ENCODE measurements around the gene COL13A1. TPM values are rescaled to one million over a fixed set of nuclear protein-coding genes. Genes with fewer than 3 reads are reported as not detected.

The COL13A1 gene
- total RNA-seq, 1 experiment from 2014 or later = 3.6 TPM

- Histone ChIP-seq H3K4ac (ENCODE audit: low read depth, low read length) (no peak overlapping the region), H3K23me2 (ENCODE audit: insufficient read length, low read depth, low read length, poor library complexity, severe bottlenecking) (no peaks in the 10 kb centered on the region), H4K8ac (replicated peaks; ENCODE audit: insufficient read length, low read depth, low read length) (no peak overlapping the region), H3K4me2 (ENCODE audit: insufficient read depth, insufficient read length, low read length) (no peak overlapping the region), H2BK12ac (ENCODE audit: insufficient read length, low read depth, low read length) (no peak overlapping the region), H3K14ac (ENCODE audit: insufficient read depth, low read length) (no peak overlapping the region), H2BK5ac (ENCODE audit: insufficient read length, low read length) (no peak overlapping the region), H3K79me2 (ENCODE audit: insufficient read depth, low read length) (no peaks in the 10 kb centered on the region), H3K56ac (ENCODE audit: insufficient read length, low read depth, low read length) (no peak overlapping the region), H3K9ac (ENCODE audit: extremely low read depth, insufficient read length, low read length) (no peak overlapping the region), H3K18ac (ENCODE audit: insufficient read length, low read depth, low read length) (no peak overlapping the region), H3K4me1 (ENCODE audit: insufficient read depth, low read length) (peaks cover 5% of the 10 kb centered on the region), H2BK20ac (ENCODE audit: low read depth, low read length, poor library complexity, severe bottlenecking) (no peak overlapping the region), H3K9me3 (ENCODE audit: control insufficient read depth, low read depth, low read length) (no peaks in the 10 kb centered on the region), H2BK15ac (ENCODE audit: low read depth, low read length) (no peak overlapping the region), H4K91ac (ENCODE audit: insufficient read length, low read depth, low read length) (peak overlapping the region; percentile 16), H4K5ac (ENCODE audit: insufficient read length, low read depth, low read length) (no peak overlapping the region), H3K23ac (ENCODE audit: insufficient read length, low read depth, low read length) (no peak overlapping the region), H3T11ph (ENCODE audit: low read length) (no peak overlapping the region), H3K27me3 (ENCODE audit: insufficient read depth, low read length) (no peaks in the 10 kb centered on the region), H3K27ac (ENCODE audit: insufficient read length, low read depth, low read length) (no peak overlapping the region), H2AK5ac (ENCODE audit: insufficient read length, low read length) (peak overlapping the region; percentile 85), H2BK120ac (ENCODE audit: low read depth, low read length, poor library complexity, severe bottlenecking) (no peak overlapping the region), H3K79me1 (ENCODE audit: insufficient read depth, low read depth, low read length, poor library complexity, severe bottlenecking) (no peaks in the 10 kb centered on the region), H4K20me1 (ENCODE audit: control insufficient read depth, insufficient read depth, insufficient read length) (no peaks in the 10 kb centered on the region), H2AFZ (ENCODE audit: low read length) (no peak overlapping the region)
- TF ChIP-seq CTCF (conservative IDR thresholded peaks at IDR 0.05) = peak; percentile 79
- DNase-seq = peak; percentile 79
- Mint-ChIP-seq H3K4me1 (peaks cover 40 to 47% of the 10 kb centered on the region in 2 experiments), H3K36me3 (ENCODE audit: insufficient read depth in 1 of 3, low read depth in 3 of 3) (peaks cover 0 to 4% (median 0%) of the 10 kb centered on the region in 3 experiments; a peak in 3 of 7 replicates), H3K27me3 (ENCODE audit: low read depth) (peaks cover 8% of the 10 kb centered on the region), H3K4me3 (no peak overlapping the region), H3K27ac (peak overlapping the region; percentile 10 to 68 (median 10); a peak in 4 of 7 replicates), H3K9me3 (no peaks in the 10 kb centered on the region)
- WGBS (ENCODE audit: extremely low coverage, insufficient read length, low lambda C conversion rate) = no CpG with 5 or more reads among the region's 10 CpGs
Measured at GRCh38 chr10:69901628-69902505, 100.2 kb downstream of the COL13A1 start.

All from H9 (cell line).